Stomach (tissue), 4 donors: ENCODE measurements around the gene CDH8.

Source experiments
- POLR2A ChIP-seq, 4 donors: fragments of 450-650 bp; IDR thresholded peaks; one replicate each; pipeline ENCODE4 v1.6.1; 2016; ENCODE audit warnings: antibody characterized with exemption in 4 of 4, control low read depth in 2 of 4, mild to moderate bottlenecking in 1 of 4, moderate library complexity in 1 of 4
- TF ChIP-seq, protein P1 (sequence below), 7 experiments: fragments of 450-650 bp in 4 of 7; fragments of 200-600 bp in 3 of 7; sonication (generic) in 3 of 7; IDR thresholded peaks; one replicate each; pipeline ENCODE4 v1.5.1; 2016 to 2019; ENCODE audit warnings: antibody characterized with exemption in 7 of 7, control low read depth in 2 of 7, mild to moderate bottlenecking in 1 of 7

DNA sequence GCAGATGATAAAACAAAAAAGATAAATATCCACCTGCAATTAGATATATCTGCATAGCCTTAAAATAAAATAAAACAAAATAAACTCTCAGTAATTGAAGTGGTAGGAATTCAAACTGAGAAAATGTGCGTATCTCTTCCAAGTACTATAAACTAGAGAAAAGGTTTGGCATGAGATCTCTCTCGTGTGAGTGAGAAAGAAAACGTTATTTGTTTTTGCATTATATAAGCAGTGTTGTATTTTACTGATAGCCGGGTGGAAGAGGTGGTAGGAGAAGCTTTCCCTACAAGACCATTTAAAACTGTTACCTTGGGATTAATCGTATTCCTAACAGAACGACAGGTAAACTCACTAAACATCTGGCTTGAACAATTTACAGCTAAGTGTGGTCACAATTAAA is 15.6 kb downstream of the CDH8 start:
- no peak for TF ChIP-seq POLR2A (IDR thresholded peaks at IDR 0.05)
- TF ChIP-seq, protein P1, sequence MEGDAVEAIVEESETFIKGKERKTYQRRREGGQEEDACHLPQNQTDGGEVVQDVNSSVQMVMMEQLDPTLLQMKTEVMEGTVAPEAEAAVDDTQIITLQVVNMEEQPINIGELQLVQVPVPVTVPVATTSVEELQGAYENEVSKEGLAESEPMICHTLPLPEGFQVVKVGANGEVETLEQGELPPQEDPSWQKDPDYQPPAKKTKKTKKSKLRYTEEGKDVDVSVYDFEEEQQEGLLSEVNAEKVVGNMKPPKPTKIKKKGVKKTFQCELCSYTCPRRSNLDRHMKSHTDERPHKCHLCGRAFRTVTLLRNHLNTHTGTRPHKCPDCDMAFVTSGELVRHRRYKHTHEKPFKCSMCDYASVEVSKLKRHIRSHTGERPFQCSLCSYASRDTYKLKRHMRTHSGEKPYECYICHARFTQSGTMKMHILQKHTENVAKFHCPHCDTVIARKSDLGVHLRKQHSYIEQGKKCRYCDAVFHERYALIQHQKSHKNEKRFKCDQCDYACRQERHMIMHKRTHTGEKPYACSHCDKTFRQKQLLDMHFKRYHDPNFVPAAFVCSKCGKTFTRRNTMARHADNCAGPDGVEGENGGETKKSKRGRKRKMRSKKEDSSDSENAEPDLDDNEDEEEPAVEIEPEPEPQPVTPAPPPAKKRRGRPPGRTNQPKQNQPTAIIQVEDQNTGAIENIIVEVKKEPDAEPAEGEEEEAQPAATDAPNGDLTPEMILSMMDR (IDR thresholded peaks at IDR 0.05), result no peak
